Uterus (tissue), 2 donors: ENCODE results near the gene AP2B1.

Experiments
- POLR2A ChIP-seq, 2 donors: fragments of 450-650 bp; IDR thresholded peaks; one replicate each; pipeline ENCODE4 v1.6.1; 2016; ENCODE audit warnings: antibody characterized with exemption in 2 of 2, mild to moderate bottlenecking in 1 of 2, moderate library complexity in 1 of 2
- TF ChIP-seq, protein P1 (sequence below), 4 experiments: fragments of 200-600 bp in 2 of 4; fragments of 450-650 bp in 2 of 4; sonication (generic) in 2 of 4; IDR thresholded peaks; one replicate each; pipeline ENCODE4 v1.5.1; 2016 to 2019; ENCODE audit warnings: antibody characterized with exemption in 4 of 4, mild to moderate bottlenecking in 2 of 4, moderate library complexity in 1 of 4

DNA sequence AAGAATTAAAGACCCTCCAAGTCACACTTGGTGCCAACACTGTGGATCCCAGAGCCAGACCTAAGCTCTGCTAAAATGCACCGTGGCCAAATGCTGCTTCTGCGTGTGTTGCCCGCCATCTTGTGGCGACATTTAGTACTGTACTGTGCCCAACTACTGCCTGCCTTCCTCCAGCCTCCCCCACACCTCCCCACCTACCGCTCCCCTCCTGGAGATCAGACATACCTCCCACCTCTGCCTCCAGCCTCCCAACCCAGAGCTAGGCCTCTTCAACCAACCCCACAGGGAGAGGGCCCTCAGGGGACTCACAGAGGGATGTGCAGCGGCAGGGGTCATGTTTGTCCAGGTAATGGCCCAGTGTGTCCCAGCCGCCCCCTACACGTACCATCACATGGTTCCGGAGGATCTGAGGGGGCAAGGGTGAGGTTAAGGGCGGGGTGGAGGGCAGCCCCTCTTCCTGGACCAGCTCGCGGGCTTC is 160.5 kb downstream of the AP2B1 start:
- TF ChIP-seq, protein P1, sequence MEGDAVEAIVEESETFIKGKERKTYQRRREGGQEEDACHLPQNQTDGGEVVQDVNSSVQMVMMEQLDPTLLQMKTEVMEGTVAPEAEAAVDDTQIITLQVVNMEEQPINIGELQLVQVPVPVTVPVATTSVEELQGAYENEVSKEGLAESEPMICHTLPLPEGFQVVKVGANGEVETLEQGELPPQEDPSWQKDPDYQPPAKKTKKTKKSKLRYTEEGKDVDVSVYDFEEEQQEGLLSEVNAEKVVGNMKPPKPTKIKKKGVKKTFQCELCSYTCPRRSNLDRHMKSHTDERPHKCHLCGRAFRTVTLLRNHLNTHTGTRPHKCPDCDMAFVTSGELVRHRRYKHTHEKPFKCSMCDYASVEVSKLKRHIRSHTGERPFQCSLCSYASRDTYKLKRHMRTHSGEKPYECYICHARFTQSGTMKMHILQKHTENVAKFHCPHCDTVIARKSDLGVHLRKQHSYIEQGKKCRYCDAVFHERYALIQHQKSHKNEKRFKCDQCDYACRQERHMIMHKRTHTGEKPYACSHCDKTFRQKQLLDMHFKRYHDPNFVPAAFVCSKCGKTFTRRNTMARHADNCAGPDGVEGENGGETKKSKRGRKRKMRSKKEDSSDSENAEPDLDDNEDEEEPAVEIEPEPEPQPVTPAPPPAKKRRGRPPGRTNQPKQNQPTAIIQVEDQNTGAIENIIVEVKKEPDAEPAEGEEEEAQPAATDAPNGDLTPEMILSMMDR (IDR thresholded peaks at IDR 0.05): peak; percentile 85 to 91 (median 87)
- TF ChIP-seq POLR2A (IDR thresholded peaks at IDR 0.05): no peak
